Measurements from ENCODE around the gene ATP2A2. TPM values are rescaled to one million over a fixed set of nuclear protein-coding genes. Genes with fewer than 3 reads are reported as not detected.
"Not testable (repeated sequence)": the region's sequence is repeated elsewhere in the genome, so short reads cannot be mapped to it uniquely, and the experiment has no call there.

Gene ATP2A2
- total RNA-seq, 1 donor from 2014 or later = 87.9 TPM

DNA sequence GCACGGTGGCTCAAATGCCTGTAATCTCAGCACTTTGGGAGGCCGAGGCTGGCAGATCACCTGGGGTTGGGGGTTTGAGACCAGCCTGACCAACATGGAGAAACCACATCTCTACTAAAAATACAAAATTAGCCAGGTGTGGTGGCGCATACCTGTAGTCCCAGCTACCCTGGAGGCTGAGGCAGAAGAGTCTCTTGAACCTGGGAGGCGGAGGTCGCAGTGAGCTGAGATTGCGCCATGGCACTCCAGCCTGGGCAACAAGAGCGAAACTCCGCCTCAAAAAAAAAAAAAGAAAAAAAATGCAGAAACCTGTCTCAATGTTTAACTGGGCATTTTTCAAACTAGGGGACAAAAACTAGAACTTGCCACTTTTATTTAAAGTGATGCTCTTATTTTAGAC, 59.2 kb downstream of the ATP2A2 start:
- DNase-seq (ENCODE audit: low read depth in 2 of 2) = not testable (repeated sequence)

DNA sequence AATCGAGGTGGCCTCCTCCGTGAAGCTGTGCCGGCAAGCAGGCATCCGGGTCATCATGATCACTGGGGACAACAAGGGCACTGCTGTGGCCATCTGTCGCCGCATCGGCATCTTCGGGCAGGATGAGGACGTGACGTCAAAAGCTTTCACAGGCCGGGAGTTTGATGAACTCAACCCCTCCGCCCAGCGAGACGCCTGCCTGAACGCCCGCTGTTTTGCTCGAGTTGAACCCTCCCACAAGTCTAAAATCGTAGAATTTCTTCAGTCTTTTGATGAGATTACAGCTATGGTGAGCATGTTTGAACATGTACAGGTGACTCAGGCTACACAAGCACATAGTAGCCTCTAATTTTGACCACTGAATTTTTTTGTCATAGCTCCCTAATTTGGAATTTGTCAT, 59.7 kb downstream of the ATP2A2 start:
- DNase-seq (ENCODE audit: low read depth in 2 of 2) = peak in 1 of 2 donors; percentile 23

DNA sequence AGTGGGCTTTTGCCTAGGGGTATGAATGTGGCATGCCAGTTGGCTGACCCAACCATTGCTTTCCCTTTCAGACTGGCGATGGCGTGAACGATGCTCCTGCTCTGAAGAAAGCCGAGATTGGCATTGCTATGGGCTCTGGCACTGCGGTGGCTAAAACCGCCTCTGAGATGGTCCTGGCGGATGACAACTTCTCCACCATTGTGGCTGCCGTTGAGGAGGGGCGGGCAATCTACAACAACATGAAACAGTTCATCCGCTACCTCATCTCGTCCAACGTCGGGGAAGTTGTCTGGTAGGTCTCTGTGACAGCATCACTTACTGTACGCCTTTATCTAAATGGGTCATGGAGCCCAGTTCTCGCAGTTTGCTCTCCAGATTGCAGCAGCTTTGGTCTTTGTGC, 61.1 kb downstream of the ATP2A2 start:
- DNase-seq (ENCODE audit: low read depth in 2 of 2) = no peak

DNA sequence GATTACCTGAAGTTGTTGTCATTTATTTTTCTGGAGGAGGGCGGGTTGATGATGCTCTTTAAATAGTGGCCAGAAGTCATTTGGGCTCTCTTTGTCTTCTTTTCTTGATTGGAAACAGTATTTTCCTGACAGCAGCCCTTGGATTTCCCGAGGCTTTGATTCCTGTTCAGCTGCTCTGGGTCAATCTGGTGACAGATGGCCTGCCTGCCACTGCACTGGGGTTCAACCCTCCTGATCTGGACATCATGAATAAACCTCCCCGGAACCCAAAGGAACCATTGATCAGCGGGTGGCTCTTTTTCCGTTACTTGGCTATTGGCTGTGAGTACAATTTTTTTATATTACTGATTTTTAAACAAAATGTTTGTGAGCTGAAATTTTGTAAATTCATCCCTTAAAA, 62.1 kb downstream of the ATP2A2 start:
- DNase-seq (ENCODE audit: low read depth in 2 of 2) = no peak

DNA sequence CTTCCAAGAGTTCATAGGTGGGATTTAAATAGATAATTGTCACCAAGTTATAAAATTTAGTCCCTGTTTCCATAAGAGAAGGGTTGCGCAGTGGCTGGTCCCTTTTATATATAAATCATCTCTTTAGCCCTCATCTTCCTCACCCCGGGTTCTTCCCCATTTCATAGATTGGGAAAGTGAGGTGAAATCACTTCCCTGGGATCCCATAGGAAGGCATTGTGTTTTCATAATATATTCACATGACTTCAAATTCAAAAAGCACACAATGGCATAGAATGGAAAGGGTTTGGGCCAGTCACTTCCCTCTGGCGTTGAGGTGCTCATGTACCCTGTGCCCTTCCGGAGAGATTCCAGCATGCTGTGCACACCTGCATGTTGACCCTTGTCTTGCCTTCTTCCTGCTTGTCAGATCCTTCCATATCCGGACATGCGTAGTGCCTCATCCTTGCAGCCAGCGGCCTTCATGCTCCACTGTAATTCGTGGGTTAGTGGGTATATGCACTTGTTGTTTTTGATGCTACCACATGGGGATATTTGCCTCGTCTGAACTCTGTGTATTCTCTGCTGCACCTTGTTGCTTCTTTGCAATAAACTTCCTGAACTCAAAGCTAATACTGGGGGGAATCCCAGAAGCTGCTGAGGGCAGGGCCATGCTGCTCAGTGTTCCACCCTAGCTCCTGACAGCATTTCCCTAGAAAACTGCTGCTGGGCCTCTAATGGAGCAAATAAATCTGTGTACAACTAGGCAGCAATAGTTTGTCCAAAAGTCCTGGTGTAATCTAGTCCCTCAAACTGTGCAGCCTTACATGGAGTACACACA, 62.9 kb downstream of the ATP2A2 start:
- peak; percentile 71 to 91 for DNase-seq (ENCODE audit: low read depth in 2 of 2)

DNA sequence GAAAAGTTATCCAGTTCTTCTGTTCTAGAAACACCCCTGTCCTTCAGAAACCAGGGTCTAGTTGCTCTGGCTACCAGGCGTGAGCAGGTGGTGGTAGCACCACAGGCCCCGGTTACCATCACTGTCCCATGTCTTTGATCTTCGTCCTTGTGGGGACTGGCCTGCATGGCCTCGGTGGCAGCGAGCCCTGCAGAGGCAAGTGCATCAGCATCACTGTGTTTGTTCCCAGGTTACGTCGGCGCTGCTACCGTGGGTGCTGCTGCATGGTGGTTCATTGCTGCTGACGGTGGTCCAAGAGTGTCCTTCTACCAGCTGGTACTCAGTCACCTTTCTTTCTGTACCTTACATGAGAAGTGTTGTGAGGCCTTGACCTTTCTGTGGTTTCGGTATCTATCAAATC, 63.6 kb downstream of the ATP2A2 start:
- no peak for DNase-seq (ENCODE audit: low read depth in 2 of 2)

DNA sequence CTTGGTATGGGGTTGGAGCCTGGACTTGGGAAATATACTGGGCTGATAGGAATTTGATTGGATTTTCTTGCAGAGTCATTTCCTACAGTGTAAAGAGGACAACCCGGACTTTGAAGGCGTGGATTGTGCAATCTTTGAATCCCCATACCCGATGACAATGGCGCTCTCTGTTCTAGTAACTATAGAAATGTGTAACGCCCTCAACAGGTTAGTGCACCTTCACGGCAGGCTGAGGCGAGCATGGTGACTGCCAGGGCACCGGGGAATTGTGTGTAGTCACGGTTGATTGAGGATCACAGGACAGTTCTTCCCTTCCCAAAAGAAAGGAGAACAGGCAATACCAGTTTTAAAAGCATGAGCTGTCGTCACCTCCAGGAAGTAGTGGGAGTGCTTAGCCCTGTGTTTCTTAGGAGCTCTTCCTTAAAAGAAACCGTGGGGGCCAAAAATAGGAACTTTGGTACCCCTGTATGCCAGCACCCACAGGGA, 64.2 kb downstream of the ATP2A2 start:
- DNase-seq (ENCODE audit: low read depth in 2 of 2) = no peak

DNA sequence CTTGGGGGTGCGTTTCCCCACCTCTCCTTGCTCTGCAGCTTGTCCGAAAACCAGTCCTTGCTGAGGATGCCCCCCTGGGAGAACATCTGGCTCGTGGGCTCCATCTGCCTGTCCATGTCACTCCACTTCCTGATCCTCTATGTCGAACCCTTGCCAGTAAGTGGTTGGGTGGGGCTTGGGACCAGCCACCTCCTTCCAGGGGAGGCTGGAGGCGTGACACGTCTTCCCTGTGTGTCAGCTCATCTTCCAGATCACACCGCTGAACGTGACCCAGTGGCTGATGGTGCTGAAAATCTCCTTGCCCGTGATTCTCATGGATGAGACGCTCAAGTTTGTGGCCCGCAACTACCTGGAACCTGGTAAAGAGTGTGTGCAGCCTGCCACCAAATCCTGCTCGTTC, 64.9 kb downstream of the ATP2A2 start:
- no peak for DNase-seq (ENCODE audit: low read depth in 2 of 2)

DNA sequence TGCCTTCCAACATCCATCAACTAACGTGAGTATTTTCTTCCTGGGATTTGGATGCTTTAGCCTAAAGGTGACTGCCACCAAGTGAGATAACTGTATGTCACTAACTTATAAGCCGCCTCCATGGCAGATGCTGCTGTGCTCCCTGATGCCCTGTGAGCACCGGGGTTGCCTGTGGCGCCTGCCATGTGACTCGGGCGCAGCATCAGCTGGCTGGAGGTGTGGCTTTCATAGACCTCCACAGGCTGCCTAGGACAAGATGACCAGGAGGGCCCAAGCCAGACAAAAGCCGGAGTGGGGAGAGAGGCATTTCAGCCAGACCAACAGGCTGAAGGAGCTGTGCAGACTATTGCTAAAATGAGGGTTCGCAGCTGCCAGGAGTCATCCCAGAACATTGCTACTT, 66.7 kb downstream of the ATP2A2 start:
- no peak for DNase-seq (ENCODE audit: low read depth in 2 of 2)

DNA sequence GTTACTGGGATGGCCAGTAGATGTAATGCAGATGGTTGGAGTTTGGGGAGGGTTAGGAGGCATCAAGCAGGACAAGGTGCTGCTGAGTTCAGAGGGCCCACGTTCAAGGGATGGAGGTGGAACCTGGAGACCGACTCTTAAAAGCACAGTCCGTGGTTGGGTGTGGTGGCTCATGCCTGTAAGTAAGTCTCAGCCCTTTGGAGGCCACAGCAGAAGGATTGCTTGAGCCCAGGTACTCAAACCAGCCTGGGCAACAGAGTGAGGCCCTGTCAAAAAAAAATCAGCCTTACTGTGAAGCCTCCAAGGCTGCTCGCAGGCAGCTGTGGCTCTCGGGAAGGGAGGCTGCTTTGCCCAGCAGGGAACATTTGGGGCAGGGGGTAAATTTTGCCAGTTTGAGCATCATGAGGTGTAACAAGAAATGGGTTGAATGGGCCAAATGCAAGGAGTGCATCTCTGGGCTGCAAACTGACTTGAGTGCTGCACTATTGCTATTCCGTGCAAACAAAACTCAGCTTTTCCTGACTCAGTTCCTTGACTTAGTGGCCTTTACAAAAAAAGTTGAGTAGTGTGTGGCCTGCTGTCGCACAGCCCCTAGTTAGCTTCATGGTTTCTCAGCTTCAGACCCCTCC, 67.5 kb downstream of the ATP2A2 start:
- DNase-seq (ENCODE audit: low read depth in 2 of 2) = no peak

DNA sequence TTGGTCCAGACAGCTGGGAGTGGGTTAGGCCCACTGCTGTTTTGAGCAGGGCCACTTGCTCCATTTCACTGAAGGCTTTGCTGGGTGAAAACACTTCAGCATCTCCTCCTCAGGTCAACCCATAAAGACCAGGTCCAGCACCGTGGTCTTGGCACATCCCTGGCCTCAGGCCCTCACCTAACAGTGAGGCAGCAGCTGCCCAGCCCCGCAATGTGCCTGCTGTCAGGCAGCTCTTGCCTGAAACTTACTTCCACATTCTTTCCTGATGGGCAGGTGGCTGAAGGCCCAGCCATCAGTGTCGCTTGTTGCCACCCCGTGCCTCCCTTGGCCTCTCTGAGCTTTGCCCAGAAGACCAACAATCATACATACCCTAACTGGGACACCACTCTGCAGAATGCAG, 68.0 kb downstream of the ATP2A2 start:
- DNase-seq (ENCODE audit: low read depth in 2 of 2) = no peak

DNA sequence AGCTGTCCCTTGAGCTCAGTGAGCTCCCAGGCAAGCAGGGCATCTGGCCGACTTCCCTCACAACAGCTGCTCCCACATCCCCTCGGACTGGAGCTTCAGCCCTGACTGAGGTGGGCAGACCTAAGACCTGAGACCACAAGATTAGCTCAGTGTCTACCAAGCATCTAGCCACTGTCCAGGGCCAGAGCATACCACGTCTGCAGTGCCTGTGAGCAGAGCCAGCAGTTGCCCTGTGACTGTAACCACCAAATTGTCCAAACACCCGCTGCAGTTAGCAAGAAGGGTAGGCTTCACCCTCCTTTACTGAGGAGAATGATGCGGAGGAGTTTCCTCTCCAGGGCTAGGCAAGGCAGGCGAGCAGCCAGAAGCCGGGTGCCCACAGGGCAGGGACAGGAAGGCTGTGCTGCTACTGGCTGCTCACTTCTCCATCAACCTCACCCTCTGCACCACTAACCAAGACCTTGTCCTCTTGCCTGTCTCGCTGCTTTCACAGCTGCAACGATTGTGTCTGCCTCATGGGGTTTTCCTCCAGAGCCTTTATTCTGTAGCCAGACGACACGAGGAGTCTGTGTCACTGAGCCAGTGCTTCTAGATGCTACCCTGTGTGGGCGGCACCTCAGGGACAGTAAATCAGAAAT, 68.6 kb downstream of the ATP2A2 start:
- no peak for DNase-seq (ENCODE audit: low read depth in 2 of 2)

DNA sequence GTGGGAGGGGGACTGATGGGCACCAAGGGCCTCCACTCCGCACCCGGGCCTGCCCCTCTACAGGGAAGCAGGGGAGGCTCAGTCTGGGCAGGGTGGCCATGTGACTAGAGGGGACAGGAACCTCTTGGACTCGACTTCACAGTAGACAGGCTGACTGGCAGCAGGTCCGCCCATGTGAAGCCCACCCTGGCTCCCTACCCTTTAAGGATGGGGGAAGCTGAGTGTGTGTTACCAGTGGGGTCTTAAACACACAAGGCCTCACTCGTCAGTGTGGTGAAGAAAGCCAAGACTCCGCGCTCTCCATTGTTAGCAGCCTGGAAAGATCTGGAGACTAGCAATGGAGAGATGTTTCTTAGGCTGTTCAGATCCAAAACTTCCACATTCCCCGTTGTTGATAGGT, 70.1 kb downstream of the ATP2A2 start:
- DNase-seq (ENCODE audit: low read depth in 2 of 2) = no peak

DNA sequence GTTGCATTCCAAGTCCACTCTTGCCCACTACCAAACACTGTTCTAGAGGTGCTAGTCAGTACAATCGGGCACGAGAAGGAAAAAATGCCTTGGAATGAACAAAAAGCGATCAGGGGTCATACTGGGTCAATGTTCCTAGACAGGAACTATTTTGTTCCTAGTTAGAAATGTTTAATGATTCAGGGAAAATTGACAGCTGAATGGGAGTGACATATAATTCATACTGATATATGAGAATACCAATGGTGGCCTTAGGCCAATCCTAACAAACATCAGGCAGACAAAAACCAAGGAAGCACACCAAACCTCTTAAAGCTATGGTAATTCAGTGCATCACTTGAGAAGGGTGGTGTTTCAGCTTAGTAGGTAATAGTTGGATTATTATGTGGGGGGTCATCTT, 71.4 kb downstream of the ATP2A2 start:
- peak in 1 of 2 donors; percentile 26 for DNase-seq (ENCODE audit: low read depth in 2 of 2)

DNA sequence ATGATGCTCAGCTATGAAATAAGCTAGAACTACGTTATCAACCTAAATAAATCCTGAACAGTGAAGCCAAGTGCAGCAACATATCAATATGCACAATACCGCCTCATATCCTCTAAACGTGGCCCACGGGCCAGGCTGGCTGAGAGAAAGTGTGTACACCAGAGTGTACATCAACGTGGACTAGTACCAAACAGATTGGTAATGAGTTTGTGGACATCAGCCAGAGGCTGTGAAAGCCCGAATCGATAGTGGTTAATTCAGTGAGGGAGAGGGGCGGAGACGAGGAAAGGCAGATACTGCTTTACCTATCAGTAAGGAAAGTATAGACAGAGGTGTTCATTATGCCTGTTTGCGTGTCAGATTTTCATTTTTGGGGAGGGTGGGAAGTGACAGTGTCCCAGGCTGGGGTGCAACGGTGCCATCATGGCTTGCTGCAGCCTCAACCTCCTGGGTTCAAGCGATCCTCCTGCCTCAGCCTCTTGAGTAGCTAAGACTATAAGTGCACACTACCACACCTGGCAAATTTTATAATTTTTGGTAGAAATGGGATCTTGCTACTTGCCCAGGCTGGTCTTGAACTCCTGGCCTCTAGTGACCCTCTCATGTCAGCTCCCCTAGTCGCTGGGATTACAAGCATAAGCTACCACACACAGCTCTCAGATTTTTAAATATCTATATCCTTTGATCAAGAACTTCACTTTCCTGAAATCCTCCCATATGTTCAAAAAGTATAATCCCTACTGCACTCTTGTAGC, 72.3 kb downstream of the ATP2A2 start:
- DNase-seq (ENCODE audit: low read depth in 2 of 2) = no peak

DNA sequence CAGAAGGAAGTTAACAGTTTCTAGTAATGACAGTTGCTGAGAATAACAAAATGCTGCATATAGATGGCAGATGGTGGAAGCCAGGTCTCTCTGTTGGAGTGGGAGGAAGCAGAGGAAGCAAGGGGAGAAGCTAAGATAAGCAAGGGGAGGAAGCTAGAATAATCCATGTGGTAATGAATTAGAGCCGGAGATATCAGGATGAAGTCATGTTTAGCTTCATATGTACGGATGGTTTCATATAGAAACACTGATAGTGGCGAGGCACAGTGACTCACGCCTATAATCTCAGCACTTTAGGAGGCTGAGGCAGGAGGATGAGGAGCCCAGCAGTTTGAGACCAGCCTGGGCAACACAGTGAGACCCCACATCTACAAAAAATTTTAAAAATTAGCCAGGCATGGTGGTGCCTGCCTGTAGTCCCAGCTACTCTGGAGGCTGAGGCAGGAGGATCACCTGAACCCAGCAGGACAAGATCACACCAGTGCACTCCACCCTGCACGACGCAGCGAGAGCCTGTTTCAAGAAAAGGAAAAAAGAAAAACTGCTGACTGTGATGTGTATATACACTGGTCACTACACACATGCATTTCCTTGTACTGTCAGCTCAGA, 73.2 kb downstream of the ATP2A2 start:
- DNase-seq (ENCODE audit: low read depth in 2 of 2) = peak; percentile 65 to 92

DNA sequence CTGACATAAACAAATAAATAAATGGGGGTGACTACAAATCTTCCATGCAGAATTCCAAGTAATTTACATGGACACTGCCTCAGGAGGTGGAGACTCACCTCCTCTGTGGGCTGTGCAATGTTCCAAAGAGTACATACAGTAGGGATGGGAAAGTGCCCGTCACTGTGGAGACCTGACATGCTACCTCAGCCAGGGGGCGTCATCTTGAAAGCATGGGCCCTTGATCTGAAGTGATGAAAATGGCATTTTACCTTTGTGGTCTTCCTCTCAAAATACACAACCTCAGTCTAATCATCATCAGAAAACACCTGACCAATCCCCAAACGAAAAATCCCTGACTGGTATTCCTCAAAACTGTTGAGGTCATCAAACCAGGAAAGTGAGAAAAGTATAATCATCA, 74.0 kb downstream of the ATP2A2 start:
- DNase-seq (ENCODE audit: low read depth in 2 of 2) = peak in 1 of 2 donors; percentile 33

DNA sequence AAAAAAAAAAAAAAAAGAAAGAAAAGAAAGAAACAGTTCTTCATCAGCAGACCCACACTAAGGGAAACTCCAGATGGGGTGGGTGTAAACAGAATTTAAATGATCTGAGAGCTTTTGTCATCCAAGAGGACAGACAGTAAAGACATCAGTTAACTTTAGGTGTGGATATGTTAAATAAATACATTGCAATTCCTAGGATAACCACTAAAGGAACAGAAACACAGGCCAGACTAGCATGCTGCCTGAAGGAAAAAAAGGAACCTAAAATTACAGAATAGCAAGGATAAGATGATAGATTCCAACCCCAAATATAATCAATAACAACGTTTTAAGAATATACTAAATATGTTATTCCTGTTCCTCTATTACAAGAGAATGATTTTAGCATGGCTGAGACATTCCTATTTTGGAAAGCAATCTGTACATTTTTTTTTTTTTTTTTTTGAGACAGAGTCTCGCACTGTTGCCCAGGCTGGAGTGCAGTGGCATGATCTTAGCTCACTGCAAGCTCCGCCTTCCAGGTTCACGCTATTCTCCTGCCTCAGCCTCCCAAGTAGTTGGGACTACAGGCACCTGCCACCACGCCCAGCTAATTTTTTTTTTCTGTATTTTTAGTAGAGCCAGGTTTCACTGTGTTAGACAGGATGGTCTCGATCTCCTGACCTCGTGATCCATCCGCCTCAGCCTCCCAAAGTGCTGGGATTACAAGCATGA, 77.5 kb downstream of the ATP2A2 start:
- not testable (repeated sequence) for DNase-seq (ENCODE audit: low read depth in 2 of 2)

DNA sequence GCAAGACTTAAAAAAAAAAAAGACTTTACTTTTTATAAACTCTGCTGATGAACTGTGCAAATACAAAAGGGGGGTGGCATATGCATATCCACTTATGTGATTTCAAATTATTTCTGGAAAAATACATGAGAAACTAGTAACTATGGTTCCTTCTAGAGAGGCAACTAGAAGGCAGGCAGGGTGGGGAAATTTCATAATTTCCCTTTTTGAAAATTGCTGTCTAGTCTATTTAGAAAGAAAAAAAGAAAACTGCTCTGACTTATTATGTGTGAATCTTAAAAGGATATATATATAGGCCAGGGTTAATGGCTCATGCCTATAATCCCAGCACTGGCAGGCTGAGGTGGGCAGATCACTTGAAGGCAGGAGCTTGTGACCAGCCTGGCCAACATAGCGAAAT, 80.2 kb downstream of the ATP2A2 start:
- DNase-seq (ENCODE audit: low read depth in 2 of 2) = no peak

DNA sequence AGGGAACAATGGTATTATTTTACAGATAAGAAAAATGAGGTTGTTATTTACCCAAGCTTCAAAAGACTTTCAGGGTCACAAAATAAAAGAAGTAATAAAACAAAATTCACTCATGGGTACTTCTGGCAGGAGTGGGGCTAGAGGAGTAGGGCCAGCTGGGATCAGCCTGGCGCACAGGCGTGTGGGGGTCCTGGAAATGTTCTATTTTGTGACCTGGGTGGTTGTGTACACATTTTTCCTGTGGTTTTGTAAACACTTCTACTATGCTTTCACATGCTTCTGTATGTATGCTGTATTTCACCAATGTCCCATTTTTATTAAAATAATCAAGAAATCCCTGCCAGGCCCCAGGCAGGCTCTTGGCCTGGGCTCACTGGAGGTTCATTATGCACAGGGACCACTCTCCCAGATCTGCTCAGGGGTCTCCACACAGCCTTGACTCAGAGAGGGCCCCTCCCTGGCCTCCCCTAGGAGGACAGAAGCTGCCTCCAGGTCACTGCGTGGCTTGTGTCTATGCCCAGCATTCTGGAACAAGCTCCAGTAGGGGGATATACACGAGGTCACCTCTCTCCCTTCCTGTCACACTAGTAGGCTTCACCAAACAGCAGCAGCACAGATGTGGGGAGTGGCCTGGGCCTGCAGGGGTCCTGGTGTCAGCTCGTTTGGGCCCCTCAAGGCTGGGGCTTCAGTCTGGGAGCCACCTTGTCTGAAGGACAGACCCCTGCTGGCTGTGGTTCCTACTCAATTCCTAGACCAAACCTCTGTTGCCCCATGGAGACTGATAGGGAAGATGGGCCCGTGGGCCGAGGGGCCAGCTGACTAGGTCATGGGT, 84.7 kb downstream of the ATP2A2 start:
- no peak for DNase-seq (ENCODE audit: low read depth in 2 of 2)
